WTC11 (cell line): ENCODE results near the gene ZNF438. TPM values are rescaled to one million over a fixed set of nuclear protein-coding genes. Genes with fewer than 3 reads are reported as not detected.

Experiments
- ATAC-seq: fragments of 200-7000 bp; cut with Tn5 transposase; 2 replicates; pipeline ENCODE4 v1.10.0; 2021; ENCODE audit warnings: mild to moderate bottlenecking, moderate library complexity
- CTCF ChIA-PET: fragments of 300-600 bp; sonication (Branson Sonifier 250); formaldehyde crosslinking; loops from one replicate; lab custom pipeline; 2021; ENCODE audit warnings: antibody characterized with exemption; lab: Charles Lee
- POLR2A ChIA-PET: fragments of 350-600 bp; sonication (Branson Sonifier 250); formaldehyde crosslinking; loops from one replicate; lab custom pipeline; 2021; ENCODE audit warnings: antibody characterized with exemption; lab: Charles Lee
- DNase-seq: peaks from one replicate; pipeline ENCODE4 v3.0.0; 2021; ENCODE audit warnings: low spot score
- H3K27ac Mint-ChIP-seq: 2 replicates; pipeline ENCODE4 v1.8.0; 2021; ENCODE audit warnings: mixed read lengths
- H3K27me3 Mint-ChIP-seq: 2 replicates; pipeline ENCODE4 v1.8.0; 2021; ENCODE audit warnings: low read depth, mild to moderate bottlenecking, moderate library complexity, mixed read lengths
- H3K36me3 Mint-ChIP-seq: 2 replicates; pipeline ENCODE4 v1.8.0; 2021; ENCODE audit warnings: mixed read lengths
- H3K4me1 Mint-ChIP-seq: 2 replicates; pipeline ENCODE4 v1.8.0; 2022; ENCODE audit warnings: mixed read lengths
- H3K4me3 Mint-ChIP-seq: 2 replicates; pipeline ENCODE4 v1.8.0; 2021; ENCODE audit warnings: mild to moderate bottlenecking, moderate library complexity, mixed read lengths
- H3K9me3 Mint-ChIP-seq: 2 replicates; pipeline ENCODE4 v1.8.0; 2021; ENCODE audit warnings: mixed read lengths
- AR ChIP-seq: fragments of 250-450 bp; sonication (Bioruptor Pico); IDR thresholded peaks from 2 replicates; pipeline ENCODE4 v1.9.0; 2021; ENCODE audit warnings: mild to moderate bottlenecking
- ATF1 ChIP-seq: sonication (generic); formaldehyde crosslinking; IDR thresholded peaks from 2 replicates; pipeline ENCODE4 v1.8.1; 2023; ENCODE audit warnings: mild to moderate bottlenecking, moderate library complexity, missing genetic modification reagents
- ATF2 ChIP-seq: sonication (generic); formaldehyde crosslinking; IDR thresholded peaks from 2 replicates; pipeline ENCODE4 v1.8.1; 2022; ENCODE audit warnings: low read depth, missing genetic modification reagents, borderline replicate concordance
- E2F5 ChIP-seq: sonication (generic); formaldehyde crosslinking; IDR thresholded peaks from 2 replicates; pipeline ENCODE4 v1.8.1; 2022; ENCODE audit warnings: mild to moderate bottlenecking, moderate library complexity, missing genetic modification reagents
- EMX1 ChIP-seq: fragments of 250-450 bp; sonication (Bioruptor Pico); IDR thresholded peaks from 2 replicates; pipeline ENCODE4 v1.8.0; 2021; ENCODE audit warnings: mild to moderate bottlenecking
- FOXK1 ChIP-seq: sonication (generic); formaldehyde crosslinking; IDR thresholded peaks from 2 replicates; pipeline ENCODE4 v1.8.0; 2022; ENCODE audit warnings: mild to moderate bottlenecking, moderate library complexity, missing genetic modification reagents
- FOXP1 ChIP-seq: sonication (generic); formaldehyde crosslinking; IDR thresholded peaks from 2 replicates; pipeline ENCODE4 v1.8.0; 2022; ENCODE audit warnings: missing genetic modification reagents, mild to moderate bottlenecking, moderate library complexity, borderline replicate concordance
- HMGA2 ChIP-seq: fragments of 250-450 bp; sonication (Bioruptor Pico); IDR thresholded peaks from 2 replicates; pipeline ENCODE4 v1.4.0; 2021; ENCODE audit warnings: mild to moderate bottlenecking, moderate library complexity
- IRF1 ChIP-seq: sonication (generic); formaldehyde crosslinking; IDR thresholded peaks from 2 replicates; pipeline ENCODE4 v1.8.0; 2023; ENCODE audit warnings: missing genetic modification reagents
- KAT7 ChIP-seq: sonication (generic); formaldehyde crosslinking; IDR thresholded peaks from 2 replicates; pipeline ENCODE4 v1.8.1; 2023; ENCODE audit warnings: missing genetic modification reagents, mild to moderate bottlenecking, borderline replicate concordance
- NR2C2 ChIP-seq: sonication (generic); formaldehyde crosslinking; IDR thresholded peaks from 2 replicates; pipeline ENCODE4 v1.8.0; 2022; ENCODE audit warnings: mild to moderate bottlenecking, missing genetic modification reagents
- PRDM15 ChIP-seq: sonication (generic); formaldehyde crosslinking; IDR thresholded peaks from 2 replicates; pipeline ENCODE4 v1.8.0; 2022; ENCODE audit warnings: missing genetic modification reagents
- PRRX2 ChIP-seq: fragments of 250-450 bp; sonication (Bioruptor Pico); IDR thresholded peaks from 2 replicates; pipeline ENCODE4 v1.8.0; 2021; ENCODE audit warnings: mild to moderate bottlenecking
- RELA ChIP-seq: sonication (generic); formaldehyde crosslinking; IDR thresholded peaks from 2 replicates; pipeline ENCODE4 v1.8.1; 2022; ENCODE audit warnings: missing genetic modification reagents, mild to moderate bottlenecking, borderline replicate concordance
- SMAD3 ChIP-seq: sonication (generic); formaldehyde crosslinking; IDR thresholded peaks from 2 replicates; pipeline ENCODE4 v1.8.0; 2022; ENCODE audit warnings: missing genetic modification reagents, mild to moderate bottlenecking, borderline replicate concordance
- ZNF138 ChIP-seq: sonication (generic); formaldehyde crosslinking; conservative IDR thresholded peaks from 2 replicates; pipeline ENCODE4 v1.8.1; 2022; ENCODE audit warnings: mild to moderate bottlenecking, moderate library complexity, missing genetic modification reagents
- ZNF263 ChIP-seq: sonication (generic); formaldehyde crosslinking; IDR thresholded peaks from 2 replicates; pipeline ENCODE4 v1.8.1; 2022; ENCODE audit warnings: low read depth, mild to moderate bottlenecking, moderate library complexity, missing genetic modification reagents
- ZNF281 ChIP-seq: sonication (generic); formaldehyde crosslinking; IDR thresholded peaks from 2 replicates; pipeline ENCODE4 v1.8.0; 2023; ENCODE audit warnings: mild to moderate bottlenecking, missing genetic modification reagents
- ZNF532 ChIP-seq: fragments of 250-450 bp; sonication (Bioruptor Pico); IDR thresholded peaks from 2 replicates; pipeline ENCODE4 v1.9.0; 2021; ENCODE audit warnings: mild to moderate bottlenecking, borderline replicate concordance
- total RNA-seq: library from RNA; stranded (reverse); gene quantifications from 3 replicates; pipeline ENCODE4 v1.2.3, GENCODE V29; 2021

The ZNF438 gene
- total RNA-seq, 1 experiment from 2014 or later = 1.9 TPM

- ATAC-seq (no peak), DNase-seq (no peak)
- peaks cover 7% of the 10 kb centered on the region; the same call in 1 of the 2 replicates for H3K4me1 Mint-ChIP-seq
- no peak overlapping the region for H3K4me3 Mint-ChIP-seq
- no peak overlapping the region for H3K27ac Mint-ChIP-seq
- H3K9me3 Mint-ChIP-seq = peaks cover 4% of the 10 kb centered on the region; the same call in 1 of the 2 replicates
- no peaks in the 10 kb centered on the region for H3K27me3 Mint-ChIP-seq
- ChIA-PET CTCF (no interaction called here), POLR2A (no interaction called here)
- H3K36me3 Mint-ChIP-seq = no peaks in the 10 kb centered on the region
- TF ChIP-seq ATF2 (no peak), PRDM15 (CRISPR knock-in tag) (no peak), ATF1 (CRISPR knock-in tag) (no peak), FOXP1 (CRISPR knock-in tag) (no peak), RELA (CRISPR knock-in tag) (no peak), PRRX2 (CRISPR knock-in tag) (no peak), E2F5 (CRISPR knock-in tag) (no peak), ZNF263 (CRISPR knock-in tag) (no peak), AR (no peak), NR2C2 (CRISPR knock-in tag) (no peak), KAT7 (CRISPR knock-in tag) (no peak), FOXK1 (no peak), HMGA2 (no peak), EMX1 (CRISPR knock-in tag) (no peak), ZNF138 (no peak), SMAD3 (CRISPR knock-in tag) (no peak), ZNF281 (CRISPR knock-in tag) (no peak), IRF1 (no peak), ZNF532 (CRISPR knock-in tag) (no peak)
Observed at GRCh38 chr10:31005895-31006294, 25.8 kb downstream of the ZNF438 start.
